PC-9 (cell line): ENCODE measurements around the gene XRCC3. TPM values are rescaled to one million over a fixed set of nuclear protein-coding genes. Genes with fewer than 3 reads are reported as not detected.

ENCODE experiments used
- BruUV-seq: library from RNA; stranded (reverse); fragments of 400-500 nt; replicated peaks from 2 replicates; lab custom pipeline; 2021; lab: Mats Ljungman, UMichigan
- CTCF ChIA-PET: fragments of 300-600 bp; sonication (Branson Sonifier 250); formaldehyde crosslinking; loops from one replicate; lab custom pipeline; 2022; ENCODE audit warnings: antibody characterized with exemption; lab: Charles Lee
- POLR2A ChIA-PET: fragments of 300-600 bp; sonication (Branson Sonifier 250); formaldehyde crosslinking; loops from one replicate; lab custom pipeline; 2022; ENCODE audit warnings: antibody characterized with exemption; ENCODE audit not compliant: unreplicated experiment; lab: Charles Lee
- DNase-seq, 2 experiments: peaks; one replicate each; pipeline versions ENCODE4 v3.0.0 to v3.0.0-alpha.2; 2015 to 2022; ENCODE audit warnings: mixed read lengths in 1 of 2
- H2AFZ ChIP-seq: fragments of 200-600 bp; sonication (generic); 2 replicates; pipeline ENCODE4 v1.8.1; 2017; ENCODE audit warnings: antibody characterized with exemption
- H3F3A ChIP-seq: fragments of 200-600 bp; sonication (generic); 2 replicates; pipeline ENCODE4 v1.8.1; 2017; ENCODE audit warnings: antibody characterized with exemption, mild to moderate bottlenecking, low read depth; ENCODE audit not compliant: insufficient read depth
- H3K27ac ChIP-seq: fragments of 200-600 bp; sonication (generic); 2 replicates; pipeline ENCODE4 v1.6.1; 2016; ENCODE audit warnings: mixed run types
- H3K27me3 ChIP-seq: fragments of 200-600 bp; sonication (generic); 2 replicates; pipeline ENCODE4 v1.6.1; 2016; ENCODE audit warnings: low read depth, mixed run types; ENCODE audit not compliant: insufficient read depth
- H3K36me3 ChIP-seq: fragments of 200-600 bp; sonication (generic); 2 replicates; pipeline ENCODE4 v1.6.1; 2016; ENCODE audit warnings: low read depth, mixed run types
- H3K4me1 ChIP-seq: fragments of 200-600 bp; sonication (generic); replicated peaks from 2 replicates; pipeline ENCODE4 v1.6.1; 2016; ENCODE audit warnings: mixed run types; ENCODE audit not compliant: insufficient read depth
- H3K4me2 ChIP-seq: fragments of 200-600 bp; sonication (generic); 2 replicates; pipeline ENCODE4 v1.6.1; 2017; ENCODE audit warnings: mixed run types
- H3K4me3 ChIP-seq: fragments of 200-600 bp; sonication (generic); 2 replicates; pipeline ENCODE4 v1.6.1; 2016; ENCODE audit warnings: mixed run types
- H3K79me2 ChIP-seq: fragments of 200-600 bp; sonication (generic); 2 replicates; pipeline ENCODE4 v1.6.1; 2017; ENCODE audit warnings: low read depth, mixed run types
- H3K9me2 ChIP-seq: fragments of 200-600 bp; sonication (generic); 2 replicates; pipeline ENCODE4 v1.8.1; 2017; ENCODE audit warnings: mild to moderate bottlenecking; ENCODE audit not compliant: insufficient read depth
- H3K9me3 ChIP-seq: fragments of 200-600 bp; sonication (generic); 2 replicates; pipeline ENCODE4 v1.8.1; 2016; ENCODE audit warnings: low read depth; ENCODE audit not compliant: insufficient read depth
- H4K20me1 ChIP-seq: fragments of 200-600 bp; sonication (generic); 2 replicates; pipeline ENCODE4 v1.8.1; 2017; ENCODE audit not compliant: insufficient read depth
- CTCF ChIP-seq: fragments of 200-600 bp; sonication (generic); conservative IDR thresholded peaks from 2 replicates; pipeline ENCODE4 v1.6.1; 2017; ENCODE audit warnings: mixed run types, antibody characterized with exemption, mild to moderate bottlenecking, moderate library complexity
- EZH2 ChIP-seq: fragments of 200-600 bp; sonication (generic); IDR thresholded peaks from 2 replicates; pipeline ENCODE4 v1.8.0; 2017; ENCODE audit warnings: antibody characterized with exemption, low read depth
- intact Hi-C: fragments of 100-400 bp; cut with micrococcal nuclease; formaldehyde crosslinking; loops from one replicate; pipeline ENCODE4 v1.10.0; 2022; ENCODE audit not compliant: unreplicated experiment
- total RNA-seq: library from RNA; stranded (reverse); gene quantifications from 2 replicates; pipeline ENCODE4 v1.2.3, GENCODE V29; 2021

XRCC3 gene
- total RNA-seq, 1 experiment from 2014 or later = 65.1 TPM

GRCh38 chr14:103680491-103681231 lies 34.6 kb downstream of the XRCC3 start:
- Histone ChIP-seq H3K4me1 (no peaks in the 10 kb centered on the region), H3K79me2 (no peaks in the 10 kb centered on the region), H3K9me3 (no peaks in the 10 kb centered on the region), H3K4me2 (no peak overlapping the region), H3F3A (peaks cover 53% of the 10 kb centered on the region), H2AFZ (no peak overlapping the region), H4K20me1 (peaks cover 48% of the 10 kb centered on the region), H3K27me3 (no peaks in the 10 kb centered on the region), H3K9me2 (no peaks in the 10 kb centered on the region), H3K4me3 (no peak overlapping the region), H3K27ac (no peak overlapping the region), H3K36me3 (peaks cover 78% of the 10 kb centered on the region)
- DNase-seq = no peak
- CTCF ChIA-PET = interaction anchor here (0.6 to 0.9 kb wide), 4 partner anchors 11 to 104 kb away, joined by 3 to 7 read pairs (median 4); no protein-coding TSS in a partner anchor
- intact Hi-C loops = no loop called here
- BruUV-seq = no TSS peak
- POLR2A ChIA-PET = no interaction called here
- TF ChIP-seq EZH2 (no peak), CTCF (no peak)

- POLR2A ChIA-PET = no interaction called here
- DNase-seq = no peak
- peaks cover 35% of the 10 kb centered on the region for H4K20me1 ChIP-seq
- no peak overlapping the region for H2AFZ ChIP-seq
- TF ChIP-seq CTCF (peak; percentile 72), EZH2 (no peak)
- no peak overlapping the region for H3K4me2 ChIP-seq
- CTCF ChIA-PET = interaction anchor here (0.6 kb wide), 2 partner anchors 35 to 195 kb away, joined by 3 to 24 read pairs; no protein-coding TSS in a partner anchor
- no peaks in the 10 kb centered on the region for H3K27me3 ChIP-seq
- H3K9me3 ChIP-seq = no peaks in the 10 kb centered on the region
- no peaks in the 10 kb centered on the region for H3K79me2 ChIP-seq
- H3K4me3 ChIP-seq = no peak overlapping the region
- intact Hi-C loops = loop anchor here (2.0 kb wide), 1 partner anchor 107 kb away; no protein-coding TSS in a partner anchor
- no peak overlapping the region for H3K27ac ChIP-seq
- no peaks in the 10 kb centered on the region for H3K4me1 ChIP-seq
- peaks cover 72% of the 10 kb centered on the region for H3K36me3 ChIP-seq
- no TSS peak for BruUV-seq
- no peaks in the 10 kb centered on the region for H3K9me2 ChIP-seq
- H3F3A ChIP-seq = peaks cover 56% of the 10 kb centered on the region
These were observed 35.9 kb downstream of the XRCC3 start for GRCh38 chr14:103679351-103679750.

- H2AFZ ChIP-seq = no peak overlapping the region
- ChIA-PET CTCF (interaction anchor here (0.5 kb wide), 1 partner anchor 14 kb away, joined by 8 read pairs; no protein-coding TSS in a partner anchor), POLR2A (interaction anchor here (0.7 kb wide), 1 partner anchor 102 kb away, joined by 5 read pairs; no protein-coding TSS in a partner anchor)
- no peaks in the 10 kb centered on the region for H3K9me3 ChIP-seq
- no TSS peak for BruUV-seq
- no peaks in the 10 kb centered on the region for H3K9me2 ChIP-seq
- peaks cover 64% of the 10 kb centered on the region for H3F3A ChIP-seq
- H3K27me3 ChIP-seq = no peaks in the 10 kb centered on the region
- no peak overlapping the region for H3K27ac ChIP-seq
- no peak overlapping the region for H3K4me3 ChIP-seq
- intact Hi-C loops = no loop called here
- H4K20me1 ChIP-seq = peaks cover 24% of the 10 kb centered on the region
- H3K4me2 ChIP-seq = no peak overlapping the region
- no peaks in the 10 kb centered on the region for H3K79me2 ChIP-seq
- TF ChIP-seq CTCF = no peak
- no peak for TF ChIP-seq EZH2
- H3K36me3 ChIP-seq = peaks cover 79% of the 10 kb centered on the region
- DNase-seq = no peak
- no peaks in the 10 kb centered on the region for H3K4me1 ChIP-seq
These were observed 38.2 kb downstream of the XRCC3 start for GRCh38 chr14:103676881-103677675.
